ENCODE results near the gene KCNA5. TPM values are rescaled to one million over a fixed set of nuclear protein-coding genes. Genes with fewer than 3 reads are reported as not detected.

The KCNA5 gene
- total RNA-seq, 1 experiment from 2014 or later = not detected

- BruUV-seq (replicated peaks) = no TSS peak
- DNase-seq (ENCODE audit: low spot score) = peak; percentile 50
- Histone ChIP-seq H3K4me1 (ENCODE audit: insufficient read depth, low read length, poor library complexity, severe bottlenecking) (no peaks in the 10 kb centered on the region), H3K36me3 (ENCODE audit: insufficient read depth, low read length, poor library complexity, severe bottlenecking) (no peaks in the 10 kb centered on the region), H3K27me3 (replicated peaks; ENCODE audit: insufficient read depth, low read depth, low read length, poor library complexity) (peaks cover 17% of the 10 kb centered on the region), H3K4me3 (ENCODE audit: low read depth, low read length, poor library complexity, severe bottlenecking) (no peak overlapping the region), H3K9me3 (ENCODE audit: low read depth, low read length, poor library complexity, severe bottlenecking) (no peaks in the 10 kb centered on the region), H3K27ac (ENCODE audit: low read depth, low read length, poor library complexity, severe bottlenecking) (no peak overlapping the region)
- no peak for TF ChIP-seq EZH2 (IDR thresholded peaks at IDR 0.05; ENCODE audit: borderline replicate concordance, low read depth, low read length, poor library complexity, severe bottlenecking)
- peak; percentile 79 for TF ChIP-seq CTCF (conservative IDR thresholded peaks at IDR 0.05; ENCODE audit: low read depth, low read length)
- CTCF ChIA-PET = interaction anchor here (0.6 to 0.7 kb wide), 2 partner anchors 146 to 148 kb away, joined by 3 read pairs; no protein-coding TSS in a partner anchor
- POLR2A ChIA-PET (ENCODE audit: low non-redundant PET) = no interaction called here
- intact Hi-C loops (cut with micrococcal nuclease; ENCODE audit: unreplicated experiment) = loop anchor here (2.0 kb wide), 1 partner anchor 146 kb away; no protein-coding TSS in a partner anchor
Measured at GRCh38 chr12:5003025-5003666, 40.5 kb upstream of the KCNA5 start.

GRCh38 chr12:5008661-5009060 is 35.0 kb upstream of the KCNA5 start:
- Histone ChIP-seq H3K9me3 (ENCODE audit: low read depth, low read length, poor library complexity, severe bottlenecking) (no peaks in the 10 kb centered on the region), H3K36me3 (ENCODE audit: insufficient read depth, low read length, poor library complexity, severe bottlenecking) (no peaks in the 10 kb centered on the region), H3K27ac (ENCODE audit: low read depth, low read length, poor library complexity, severe bottlenecking) (no peak overlapping the region), H3K4me3 (ENCODE audit: low read depth, low read length, poor library complexity, severe bottlenecking) (no peak overlapping the region), H3K27me3 (replicated peaks; ENCODE audit: insufficient read depth, low read depth, low read length, poor library complexity) (peaks cover 45% of the 10 kb centered on the region), H3K4me1 (ENCODE audit: insufficient read depth, low read length, poor library complexity, severe bottlenecking) (no peaks in the 10 kb centered on the region)
- ChIA-PET POLR2A (ENCODE audit: low non-redundant PET) (no interaction called here), CTCF (interaction anchor here (0.6 kb wide), 1 partner anchor 682 kb away, joined by 6 read pairs; no protein-coding TSS in a partner anchor)
- no TSS peak for BruUV-seq (replicated peaks)
- no peak for DNase-seq (ENCODE audit: low spot score)
- no peak for TF ChIP-seq EZH2 (IDR thresholded peaks at IDR 0.05; ENCODE audit: borderline replicate concordance, low read depth, low read length, poor library complexity, severe bottlenecking)
- TF ChIP-seq CTCF (conservative IDR thresholded peaks at IDR 0.05; ENCODE audit: low read depth, low read length) = no peak
- intact Hi-C loops (cut with micrococcal nuclease; ENCODE audit: unreplicated experiment) = no loop called here

- Histone ChIP-seq H3K4me1 (ENCODE audit: insufficient read depth, low read length, poor library complexity, severe bottlenecking) (no peaks in the 10 kb centered on the region), H3K9me3 (ENCODE audit: low read depth, low read length, poor library complexity, severe bottlenecking) (no peaks in the 10 kb centered on the region), H3K4me3 (ENCODE audit: low read depth, low read length, poor library complexity, severe bottlenecking) (no peak overlapping the region), H3K36me3 (ENCODE audit: insufficient read depth, low read length, poor library complexity, severe bottlenecking) (no peaks in the 10 kb centered on the region), H3K27me3 (replicated peaks; ENCODE audit: insufficient read depth, low read depth, low read length, poor library complexity) (peaks cover 48% of the 10 kb centered on the region), H3K27ac (ENCODE audit: low read depth, low read length, poor library complexity, severe bottlenecking) (no peak overlapping the region)
- TF ChIP-seq EZH2 (IDR thresholded peaks at IDR 0.05; ENCODE audit: borderline replicate concordance, low read depth, low read length, poor library complexity, severe bottlenecking) (no peak), CTCF (conservative IDR thresholded peaks at IDR 0.05; ENCODE audit: low read depth, low read length) (no peak)
- intact Hi-C loops (cut with micrococcal nuclease; ENCODE audit: unreplicated experiment) = no loop called here
- DNase-seq (ENCODE audit: low spot score) = no peak
- ChIA-PET POLR2A (ENCODE audit: low non-redundant PET) (no interaction called here), CTCF (interaction anchor here (0.6 kb wide), 1 partner anchor 155 kb away, joined by 3 read pairs; no protein-coding TSS in a partner anchor)
- BruUV-seq (replicated peaks) = no TSS peak
Measured at GRCh38 chr12:5010151-5010550, 33.5 kb upstream of the KCNA5 start.

Data from A673 (cell line).